K562 (cell line): ENCODE measurements around the gene LIMD2. TPM values are rescaled to one million over a fixed set of nuclear protein-coding genes. Genes with fewer than 3 reads are reported as not detected.

Experiments
- BACH1 ChIP-seq: fragments of 200-800 bp; sonication (Bioruptor generic); IDR thresholded peaks from 2 replicates; pipeline ENCODE4 v1.6.1; 2016; ENCODE audit warnings: missing genetic modification characterization, missing compliant biosample characterization
- CXXC5 ChIP-seq: fragments of 250-450 bp; sonication (Bioruptor Pico); IDR thresholded peaks from 2 replicates; pipeline ENCODE4 v1.8.0; 2022; ENCODE audit warnings: inconsistent platforms, mild to moderate bottlenecking, moderate library complexity
- ETS2 ChIP-seq: IDR thresholded peaks from 2 replicates; pipeline ENCODE4 v1.6.1; 2016; ENCODE audit warnings: borderline replicate concordance, missing genetic modification characterization, mild to moderate bottlenecking, moderate library complexity, missing compliant biosample characterization; ENCODE audit not compliant: poor library complexity, severe bottlenecking
- KDM2B ChIP-seq: fragments of 250-450 bp; sonication (Bioruptor Pico); IDR thresholded peaks from 2 replicates; pipeline ENCODE4 v1.8.0; 2021; ENCODE audit warnings: mild to moderate bottlenecking, moderate library complexity
- MAZ ChIP-seq, 2 experiments: fragments of 450-650 bp in 1 of 2; sonication (generic) in 1 of 2; formaldehyde crosslinking; IDR thresholded peaks in 1 of 2; conservative IDR thresholded peaks in 1 of 2; 2 replicates each; pipeline versions ENCODE4 v1.4.0 to v1.5.0; 2020; ENCODE audit warnings: mild to moderate bottlenecking in 1 of 2, missing genetic modification reagents in 1 of 2
- MCM2 ChIP-seq: fragments of 450-650 bp; IDR thresholded peaks from 2 replicates; pipeline ENCODE4 v1.6.1; 2017; ENCODE audit warnings: low read depth, mild to moderate bottlenecking
- PHF20 ChIP-seq: fragments of 450-650 bp; IDR thresholded peaks from 2 replicates; pipeline ENCODE4 v1.6.1; 2018; ENCODE audit not compliant: partially characterized antibody
- PHF21A ChIP-seq: fragments of 450-650 bp; IDR thresholded peaks from 2 replicates; pipeline ENCODE4 v1.6.1; 2017; ENCODE audit warnings: low read depth, borderline replicate concordance
- SAFB ChIP-seq: fragments of 200-400 bp; formaldehyde crosslinking; IDR thresholded peaks from 2 replicates; pipeline ENCODE4 v1.6.1; 2017; ENCODE audit warnings: low read depth, low read length, borderline replicate concordance
- SUPT5H ChIP-seq: fragments of 450-650 bp; IDR thresholded peaks from 2 replicates; pipeline ENCODE4 v1.6.1; 2016
- TSHZ1 ChIP-seq: fragments of 250-450 bp; sonication (Bioruptor Pico); IDR thresholded peaks from 2 replicates; pipeline ENCODE4 v1.4.0; 2020; ENCODE audit warnings: mild to moderate bottlenecking, moderate library complexity
- ZNF717 ChIP-seq: fragments of 250-450 bp; sonication (Bioruptor Pico); IDR thresholded peaks from 2 replicates; pipeline ENCODE4 v1.5.0; 2021
- polyA plus RNA-seq, 8 experiments: library from polyadenylated mRNA; depleted of rRNA in 4 of 8; stranded (reverse) in 5 of 8; unstranded in 3 of 8; fragments of >200 nt; fragmentation: Nextera tagmentation in 2 of 8; fragmentation: Illumina TruSeq in 1 of 8; extraction: Ambion mirVana in 2 of 8; extraction: Trizol in 1 of 8; gene quantifications; 2 replicates each; pipeline versions ENCODE4 v1.2.1 to v1.2.3, GENCODE V29; 2011 to 2014; ENCODE audit warnings: inconsistent platforms in 1 of 8, missing spikeins in 1 of 8
- total RNA-seq, 7 experiments: library from RNA; depleted of rRNA in 6 of 7; stranded (reverse); fragments of >200 nt in 6 of 7; fragmentation: Illumina TruSeq in 2 of 7; extraction: Trizol in 2 of 7; gene quantifications; 2 replicates each; pipeline versions ENCODE4 v1.2.1 to v1.2.3, GENCODE V29; 2011 to 2021; ENCODE audit warnings: low replicate concordance in 1 of 7
- TF ChIP-seq, protein P1 (sequence below): fragments of 200-800 bp; sonication (Bioruptor generic); IDR thresholded peaks from 2 replicates; pipeline ENCODE4 v1.6.1; 2016; ENCODE audit warnings: missing genetic modification characterization, missing compliant biosample characterization
- TF ChIP-seq, protein P2 (sequence below): sonication (generic); formaldehyde crosslinking; IDR thresholded peaks from 2 replicates; pipeline ENCODE4 v1.4.0; 2020; ENCODE audit warnings: mild to moderate bottlenecking, missing genetic modification reagents
- TF ChIP-seq, protein P3 (sequence below): fragments of 250-450 bp; sonication (Bioruptor Pico); IDR thresholded peaks from 2 replicates; pipeline ENCODE4 v1.5.0; 2020; ENCODE audit warnings: mild to moderate bottlenecking

Gene LIMD2
- total and polyA plus RNA-seq, 9 of the 15 experiments (the other 6 are each of a cell fraction or from before 2014, with no cell fraction given), result 0.07 to 11.2 (median 2.8) TPM

GRCh38 chr17:63741408-63742173 lies 41.7 kb upstream of the LIMD2 start, which contains the start of gene STRADA (continued):
- TF ChIP-seq, protein P1, sequence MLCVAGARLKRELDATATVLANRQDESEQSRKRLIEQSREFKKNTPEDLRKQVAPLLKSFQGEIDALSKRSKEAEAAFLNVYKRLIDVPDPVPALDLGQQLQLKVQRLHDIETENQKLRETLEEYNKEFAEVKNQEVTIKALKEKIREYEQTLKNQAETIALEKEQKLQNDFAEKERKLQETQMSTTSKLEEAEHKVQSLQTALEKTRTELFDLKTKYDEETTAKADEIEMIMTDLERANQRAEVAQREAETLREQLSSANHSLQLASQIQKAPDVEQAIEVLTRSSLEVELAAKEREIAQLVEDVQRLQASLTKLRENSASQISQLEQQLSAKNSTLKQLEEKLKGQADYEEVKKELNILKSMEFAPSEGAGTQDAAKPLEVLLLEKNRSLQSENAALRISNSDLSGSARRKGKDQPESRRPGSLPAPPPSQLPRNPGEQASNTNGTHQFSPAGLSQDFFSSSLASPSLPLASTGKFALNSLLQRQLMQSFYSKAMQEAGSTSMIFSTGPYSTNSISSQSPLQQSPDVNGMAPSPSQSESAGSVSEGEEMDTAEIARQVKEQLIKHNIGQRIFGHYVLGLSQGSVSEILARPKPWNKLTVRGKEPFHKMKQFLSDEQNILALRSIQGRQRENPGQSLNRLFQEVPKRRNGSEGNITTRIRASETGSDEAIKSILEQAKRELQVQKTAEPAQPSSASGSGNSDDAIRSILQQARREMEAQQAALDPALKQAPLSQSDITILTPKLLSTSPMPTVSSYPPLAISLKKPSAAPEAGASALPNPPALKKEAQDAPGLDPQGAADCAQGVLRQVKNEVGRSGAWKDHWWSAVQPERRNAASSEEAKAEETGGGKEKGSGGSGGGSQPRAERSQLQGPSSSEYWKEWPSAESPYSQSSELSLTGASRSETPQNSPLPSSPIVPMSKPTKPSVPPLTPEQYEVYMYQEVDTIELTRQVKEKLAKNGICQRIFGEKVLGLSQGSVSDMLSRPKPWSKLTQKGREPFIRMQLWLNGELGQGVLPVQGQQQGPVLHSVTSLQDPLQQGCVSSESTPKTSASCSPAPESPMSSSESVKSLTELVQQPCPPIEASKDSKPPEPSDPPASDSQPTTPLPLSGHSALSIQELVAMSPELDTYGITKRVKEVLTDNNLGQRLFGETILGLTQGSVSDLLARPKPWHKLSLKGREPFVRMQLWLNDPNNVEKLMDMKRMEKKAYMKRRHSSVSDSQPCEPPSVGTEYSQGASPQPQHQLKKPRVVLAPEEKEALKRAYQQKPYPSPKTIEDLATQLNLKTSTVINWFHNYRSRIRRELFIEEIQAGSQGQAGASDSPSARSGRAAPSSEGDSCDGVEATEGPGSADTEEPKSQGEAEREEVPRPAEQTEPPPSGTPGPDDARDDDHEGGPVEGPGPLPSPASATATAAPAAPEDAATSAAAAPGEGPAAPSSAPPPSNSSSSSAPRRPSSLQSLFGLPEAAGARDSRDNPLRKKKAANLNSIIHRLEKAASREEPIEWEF (CRISPR knock-in tag), result no peak
- TF ChIP-seq MAZ (CRISPR knock-in tag; conservative IDR thresholded peaks at IDR 0.05 in 1 of 2, IDR thresholded peaks at IDR 0.05 in 1 of 2) (peak; percentile 90 to 94), TSHZ1 (CRISPR knock-in tag) (no peak), ETS2 (tag) (no peak), SUPT5H (peak; percentile 85), SAFB (no peak), MCM2 (no peak), BACH1 (tag) (no peak), CXXC5 (CRISPR knock-in tag) (peak; percentile 89), PHF21A (no peak), PHF20 (peak; percentile 49), ZNF717 (CRISPR knock-in tag) (no peak), KDM2B (no peak)
- TF ChIP-seq, protein P2, sequence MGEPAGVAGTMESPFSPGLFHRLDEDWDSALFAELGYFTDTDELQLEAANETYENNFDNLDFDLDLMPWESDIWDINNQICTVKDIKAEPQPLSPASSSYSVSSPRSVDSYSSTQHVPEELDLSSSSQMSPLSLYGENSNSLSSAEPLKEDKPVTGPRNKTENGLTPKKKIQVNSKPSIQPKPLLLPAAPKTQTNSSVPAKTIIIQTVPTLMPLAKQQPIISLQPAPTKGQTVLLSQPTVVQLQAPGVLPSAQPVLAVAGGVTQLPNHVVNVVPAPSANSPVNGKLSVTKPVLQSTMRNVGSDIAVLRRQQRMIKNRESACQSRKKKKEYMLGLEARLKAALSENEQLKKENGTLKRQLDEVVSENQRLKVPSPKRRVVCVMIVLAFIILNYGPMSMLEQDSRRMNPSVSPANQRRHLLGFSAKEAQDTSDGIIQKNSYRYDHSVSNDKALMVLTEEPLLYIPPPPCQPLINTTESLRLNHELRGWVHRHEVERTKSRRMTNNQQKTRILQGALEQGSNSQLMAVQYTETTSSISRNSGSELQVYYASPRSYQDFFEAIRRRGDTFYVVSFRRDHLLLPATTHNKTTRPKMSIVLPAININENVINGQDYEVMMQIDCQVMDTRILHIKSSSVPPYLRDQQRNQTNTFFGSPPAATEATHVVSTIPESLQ (CRISPR knock-in tag), result no peak; the same call in 1 of the 2 replicates
- TF ChIP-seq, protein P3, sequence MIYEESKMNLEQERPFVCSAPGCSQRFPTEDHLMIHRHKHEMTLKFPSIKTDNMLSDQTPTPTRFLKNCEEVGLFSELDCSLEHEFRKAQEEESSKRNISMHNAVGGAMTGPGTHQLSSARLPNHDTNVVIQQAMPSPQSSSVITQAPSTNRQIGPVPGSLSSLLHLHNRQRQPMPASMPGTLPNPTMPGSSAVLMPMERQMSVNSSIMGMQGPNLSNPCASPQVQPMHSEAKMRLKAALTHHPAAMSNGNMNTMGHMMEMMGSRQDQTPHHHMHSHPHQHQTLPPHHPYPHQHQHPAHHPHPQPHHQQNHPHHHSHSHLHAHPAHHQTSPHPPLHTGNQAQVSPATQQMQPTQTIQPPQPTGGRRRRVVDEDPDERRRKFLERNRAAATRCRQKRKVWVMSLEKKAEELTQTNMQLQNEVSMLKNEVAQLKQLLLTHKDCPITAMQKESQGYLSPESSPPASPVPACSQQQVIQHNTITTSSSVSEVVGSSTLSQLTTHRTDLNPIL (CRISPR knock-in tag), result no peak
